GM23338 (cell line): ENCODE measurements around the gene FAM163A. TPM values are rescaled to one million over a fixed set of nuclear protein-coding genes. Genes with fewer than 3 reads are reported as not detected.

Experiments
- ATAC-seq: fragments of 200-7000 bp; cut with Tn5 transposase; 3 replicates; pipeline ENCODE4 v1.9.1; 2020
- DNase-seq: peaks from one replicate; pipeline ENCODE4 v3.0.0-alpha.2; 2015; ENCODE audit warnings: low spot score
- H2AFZ ChIP-seq: fragments of 200-600 bp; sonication (generic); 2 replicates; pipeline ENCODE4 v1.8.0; 2016; ENCODE audit warnings: antibody characterized with exemption, mild to moderate bottlenecking, moderate library complexity
- H3F3A ChIP-seq: fragments of 200-600 bp; sonication (generic); replicated peaks from 2 replicates; pipeline ENCODE4 v1.8.0; 2017; ENCODE audit warnings: antibody characterized with exemption, mixed run types, low read depth
- H3K27ac ChIP-seq: fragments of 200-600 bp; sonication (generic); 2 replicates; pipeline ENCODE4 v1.6.1; 2016; ENCODE audit warnings: low read depth
- H3K27me3 ChIP-seq: fragments of 200-600 bp; sonication (generic); 2 replicates; pipeline ENCODE4 v1.8.0; 2016; ENCODE audit warnings: mild to moderate bottlenecking, mixed run types, moderate library complexity; ENCODE audit not compliant: insufficient read depth
- H3K36me3 ChIP-seq: fragments of 200-600 bp; sonication (generic); 2 replicates; pipeline ENCODE4 v1.8.0; 2016; ENCODE audit warnings: mild to moderate bottlenecking; ENCODE audit not compliant: insufficient read depth
- H3K4me1 ChIP-seq: fragments of 200-600 bp; sonication (generic); 2 replicates; pipeline ENCODE4 v1.8.0; 2016; ENCODE audit warnings: mild to moderate bottlenecking, moderate library complexity; ENCODE audit not compliant: insufficient read depth
- H3K4me2 ChIP-seq: fragments of 200-600 bp; sonication (generic); 2 replicates; pipeline ENCODE4 v1.7.1; 2017; ENCODE audit warnings: mixed run types
- H3K4me3 ChIP-seq: fragments of 200-600 bp; sonication (generic); 2 replicates; pipeline ENCODE4 v1.6.1; 2016; ENCODE audit warnings: mixed run types
- H3K79me2 ChIP-seq: fragments of 200-600 bp; sonication (generic); replicated peaks from 2 replicates; pipeline ENCODE4 v1.8.0; 2017; ENCODE audit warnings: mild to moderate bottlenecking; ENCODE audit not compliant: insufficient read depth
- H3K9me2 ChIP-seq: fragments of 200-600 bp; sonication (generic); 2 replicates; pipeline ENCODE4 v1.8.0; 2017; ENCODE audit not compliant: insufficient read depth
- H4K20me1 ChIP-seq: fragments of 200-600 bp; sonication (generic); replicated peaks from 2 replicates; pipeline ENCODE4 v1.8.0; 2017; ENCODE audit warnings: mild to moderate bottlenecking; ENCODE audit not compliant: insufficient read depth
- H3K27ac Mint-ChIP-seq: 2 replicates; pipeline ENCODE4 v1.8.0; 2020; ENCODE audit warnings: inconsistent platforms, mild to moderate bottlenecking, moderate library complexity, mixed read lengths
- H3K27me3 Mint-ChIP-seq: 3 replicates; pipeline ENCODE4 v1.8.0; 2022; ENCODE audit warnings: low read depth, mild to moderate bottlenecking, moderate library complexity, mixed read lengths, inconsistent platforms; ENCODE audit not compliant: insufficient read depth, poor library complexity
- H3K36me3 Mint-ChIP-seq: 3 replicates; pipeline ENCODE4 v1.8.0; 2021; ENCODE audit warnings: low read depth, mild to moderate bottlenecking, inconsistent platforms, moderate library complexity, mixed read lengths
- H3K4me1 Mint-ChIP-seq: 3 replicates; pipeline ENCODE4 v1.8.0; 2020; ENCODE audit warnings: mild to moderate bottlenecking, inconsistent platforms, mixed read lengths
- H3K4me3 Mint-ChIP-seq: 3 replicates; pipeline ENCODE4 v1.8.0; 2021; ENCODE audit warnings: moderate library complexity, mild to moderate bottlenecking, inconsistent platforms, mixed read lengths
- H3K9me3 Mint-ChIP-seq: 3 replicates; pipeline ENCODE4 v1.8.0; 2020; ENCODE audit warnings: moderate library complexity, mild to moderate bottlenecking, inconsistent platforms, mixed read lengths
- CREB1 ChIP-seq: fragments of 250-450 bp; sonication (Bioruptor Pico); IDR thresholded peaks from 2 replicates; pipeline ENCODE4 v1.5.0; 2020; ENCODE audit warnings: low read depth, mild to moderate bottlenecking, moderate library complexity
- CTCF ChIP-seq, 2 experiments: fragments of 200-600 bp in 1 of 2; sonication (generic) in 1 of 2; conservative IDR thresholded peaks; 2 replicates each; pipeline versions ENCODE4 v1.5.1 to v1.6.1; 2016 to 2017; ENCODE audit warnings: antibody characterized with exemption in 2 of 2, low read depth in 2 of 2, mild to moderate bottlenecking in 2 of 2, moderate library complexity in 1 of 2
- ETS1 ChIP-seq: IDR thresholded peaks from 2 replicates; pipeline ENCODE4 v1.6.1; 2016; ENCODE audit warnings: antibody characterized with exemption
- EZH2 ChIP-seq: fragments of 200-600 bp; sonication (generic); IDR thresholded peaks from one replicate; pipeline ENCODE4 v1.8.0; 2017; ENCODE audit warnings: antibody characterized with exemption, mild to moderate bottlenecking, low read depth; ENCODE audit not compliant: unreplicated experiment
- EZH2phosphoT487 ChIP-seq: fragments of 200-600 bp; sonication (generic); IDR thresholded peaks from one replicate; pipeline ENCODE4 v1.8.1; 2018; ENCODE audit warnings: antibody characterized with exemption; ENCODE audit not compliant: unreplicated experiment
- JUNB ChIP-seq: IDR thresholded peaks from one replicate; pipeline ENCODE4 v1.6.1; 2016; ENCODE audit warnings: antibody characterized with exemption; ENCODE audit not compliant: unreplicated experiment
- NANOG ChIP-seq: IDR thresholded peaks from 2 replicates; pipeline ENCODE4 v1.6.1; 2016; ENCODE audit warnings: antibody characterized with exemption, borderline replicate concordance
- POLR2AphosphoS5 ChIP-seq: IDR thresholded peaks from 2 replicates; pipeline ENCODE4 v1.6.1; 2016; ENCODE audit warnings: antibody characterized with exemption, low read depth
- REST ChIP-seq: IDR thresholded peaks from one replicate; pipeline ENCODE4 v1.6.1; 2018; ENCODE audit warnings: antibody characterized with exemption; ENCODE audit not compliant: unreplicated experiment
- STAT1 ChIP-seq: IDR thresholded peaks from one replicate; pipeline ENCODE4 v1.6.1; 2016; ENCODE audit warnings: antibody characterized with exemption; ENCODE audit not compliant: unreplicated experiment
- ZNF114 ChIP-seq: fragments of 250-450 bp; sonication (Bioruptor Pico); IDR thresholded peaks from 2 replicates; pipeline ENCODE4 v1.5.0; 2020; ENCODE audit warnings: mild to moderate bottlenecking, moderate library complexity
- ZNF331 ChIP-seq: fragments of 250-450 bp; sonication (Bioruptor Pico); IDR thresholded peaks from 2 replicates; pipeline ENCODE4 v1.5.0; 2020; ENCODE audit warnings: low read depth, mild to moderate bottlenecking, moderate library complexity
- ZNF462 ChIP-seq: fragments of 250-450 bp; sonication (Bioruptor Pico); IDR thresholded peaks from 2 replicates; pipeline ENCODE4 v1.5.0; 2020; ENCODE audit warnings: mild to moderate bottlenecking, moderate library complexity
- polyA plus RNA-seq: library from polyadenylated mRNA; unstranded; fragments of >200 nt; fragmentation: Nextera tagmentation; extraction: Ambion mirVana; gene quantifications from 2 replicates; pipeline ENCODE4 v1.2.1, GENCODE V29; 2016
- total RNA-seq: library from RNA; depleted of rRNA; stranded (reverse); fragments of >200 nt; shearing (Covaris generic); gene quantifications from 2 replicates; pipeline ENCODE4 v1.2.3, GENCODE V29; 2014

Gene FAM163A
- total and polyA plus RNA-seq, 2 experiments from 2014 or later = not detected

- no peaks in the 10 kb centered on the region for H3K36me3 ChIP-seq
- TF ChIP-seq NANOG (no peak), JUNB (no peak), POLR2AphosphoS5 (no peak), ZNF462 (CRISPR knock-in tag) (no peak), EZH2phosphoT487 (no peak), ZNF114 (CRISPR knock-in tag) (no peak), ZNF331 (CRISPR knock-in tag) (no peak), CTCF (conservative IDR thresholded peaks at IDR 0.05; ENCODE audit: low read depth in 2 of 2) (no peak), EZH2 (no peak), REST (no peak), CREB1 (CRISPR knock-in tag) (no peak), ETS1 (no peak), STAT1 (no peak)
- Mint-ChIP-seq H3K9me3 (no peaks in the 10 kb centered on the region), H3K4me1 (no peaks in the 10 kb centered on the region; the same call in 2 of the 3 replicates), H3K27ac (no peak overlapping the region), H3K36me3 (no peaks in the 10 kb centered on the region), H3K4me3 (no peak overlapping the region), H3K27me3 (peaks cover 17% of the 10 kb centered on the region)
- H3K27me3 ChIP-seq = no peaks in the 10 kb centered on the region
- H3K4me1 ChIP-seq = no peaks in the 10 kb centered on the region
- no peak overlapping the region for H2AFZ ChIP-seq
- H3K27ac ChIP-seq = no peak overlapping the region
- no peak overlapping the region for H3K4me2 ChIP-seq
- H3K9me2 ChIP-seq = no peaks in the 10 kb centered on the region
- no peak overlapping the region for H3K4me3 ChIP-seq
- no peaks in the 10 kb centered on the region for H4K20me1 ChIP-seq
- H3F3A ChIP-seq = no peaks in the 10 kb centered on the region
- no peaks in the 10 kb centered on the region for H3K79me2 ChIP-seq
- DNase-seq = no peak
- no peak for ATAC-seq
These were observed 65.4 kb downstream of the FAM163A start for GRCh38 chr1:179808503-179808902.
